Stimulated activated effector memory CD8-positive, alpha-beta T cell treated with anti-CD3 and anti-CD28 coated beads, Interleukin-12 subunit alpha, Interleukin-12 subunit beta, amount 100 ng/mL, for 72 hours (primary cell): ENCODE results near the gene HS6ST3.
A peak's percentile ranks its signal among the peaks of the same experiment; 100 is the strongest.

ENCODE experiments used
- ATAC-seq: fragments of 150-1000 bp; cut with Tn5 transposase; 2 replicates; pipeline ENCODE4 v1.10.0; 2021
- DNase-seq, 2 donors: peaks; one replicate each; pipeline ENCODE4 v3.0.0; 2021 to 2022; ENCODE audit warnings: low spot score in 2 of 2
- H3K27ac Mint-ChIP-seq: one replicate; pipeline ENCODE4 v1.8.0; 2022; ENCODE audit warnings: mild to moderate bottlenecking, mixed read lengths
- H3K36me3 Mint-ChIP-seq: one replicate; pipeline ENCODE4 v1.8.0; 2022; ENCODE audit warnings: mild to moderate bottlenecking, mixed read lengths
- H3K4me1 Mint-ChIP-seq: one replicate; pipeline ENCODE4 v1.8.0; 2022; ENCODE audit warnings: mixed read lengths
- H3K4me3 Mint-ChIP-seq: one replicate; pipeline ENCODE4 v1.8.0; 2022; ENCODE audit warnings: mild to moderate bottlenecking, mixed read lengths
- H3K9me3 Mint-ChIP-seq: one replicate; pipeline ENCODE4 v1.8.0; 2022; ENCODE audit warnings: mixed read lengths

HS6ST3 gene

GRCh38 chr13:96678801-96679200, 588.9 kb downstream of the HS6ST3 start:
- Mint-ChIP-seq H3K9me3 (peaks cover 9% of the 10 kb centered on the region), H3K27ac (no peak overlapping the region), H3K36me3 (no peaks in the 10 kb centered on the region), H3K4me3 (no peak overlapping the region), H3K4me1 (no peaks in the 10 kb centered on the region)
- ATAC-seq: no peak
- no peak for DNase-seq

DNA sequence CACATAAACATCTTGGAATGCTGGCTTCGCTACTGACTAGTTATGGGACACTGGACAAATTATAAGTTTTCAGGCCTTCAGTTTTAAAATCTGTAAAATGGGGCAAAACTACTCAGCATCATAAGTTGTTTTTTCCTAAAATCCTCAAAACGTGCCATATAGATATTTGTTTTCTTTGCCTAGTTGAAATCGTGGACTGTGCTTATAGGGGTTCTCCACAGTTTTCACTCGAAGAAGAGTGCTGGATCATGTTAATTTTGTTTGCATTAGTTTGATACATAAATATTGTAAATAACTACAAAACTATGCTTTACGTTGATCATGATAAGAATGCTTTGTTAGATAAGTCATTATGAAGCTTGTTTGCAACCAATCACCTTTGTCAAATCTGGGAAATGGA, 591.0 kb downstream of the HS6ST3 start:
- ATAC-seq: no peak
- Mint-ChIP-seq H3K36me3 (no peaks in the 10 kb centered on the region), H3K27ac (no peak overlapping the region), H3K4me1 (no peaks in the 10 kb centered on the region), H3K9me3 (peaks cover 9% of the 10 kb centered on the region), H3K4me3 (no peak overlapping the region)
- no peak for DNase-seq

DNA sequence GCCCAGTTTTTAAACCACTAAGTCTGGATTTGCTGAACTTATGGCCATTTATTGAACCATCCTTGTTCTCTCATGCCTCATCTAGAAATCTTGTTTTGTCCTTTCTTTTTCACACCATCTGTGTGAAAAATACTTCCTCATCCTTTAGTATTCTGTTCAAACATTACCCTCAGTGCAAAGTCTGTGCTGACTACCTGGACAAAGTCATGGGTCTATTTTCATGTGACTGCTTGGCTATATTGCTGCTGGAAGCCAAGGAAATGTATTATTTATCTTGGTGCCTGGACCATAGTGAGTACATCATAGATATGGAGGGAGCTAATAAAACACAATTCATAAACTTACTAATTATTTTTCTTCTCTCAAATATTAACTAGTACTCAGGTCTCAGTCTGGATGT, 591.9 kb downstream of the HS6ST3 start:
- ATAC-seq (no peak), DNase-seq (no peak)
- Mint-ChIP-seq H3K27ac (no peak overlapping the region), H3K36me3 (no peaks in the 10 kb centered on the region), H3K9me3 (peaks cover 9% of the 10 kb centered on the region), H3K4me1 (no peaks in the 10 kb centered on the region), H3K4me3 (no peak overlapping the region)

DNA sequence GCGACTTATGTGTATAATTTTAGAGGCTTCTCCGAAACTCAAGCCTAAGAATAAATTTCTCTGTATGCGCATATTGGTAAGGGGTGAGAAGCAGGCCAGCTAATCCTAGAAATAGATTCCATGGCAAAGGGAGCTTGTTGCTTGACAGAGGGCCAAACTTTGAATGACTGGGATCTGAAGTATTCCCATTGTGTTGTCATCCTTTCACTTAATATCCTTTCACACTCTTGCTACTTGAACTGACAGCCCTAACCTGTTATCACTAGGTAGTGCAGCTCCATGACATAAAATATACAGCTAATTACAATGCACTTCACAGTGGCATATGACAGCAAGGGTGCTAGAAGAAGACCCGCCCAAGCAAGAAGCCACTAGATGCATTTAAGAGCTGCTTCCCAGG, 594.6 kb downstream of the HS6ST3 start:
- ATAC-seq (no peak), DNase-seq (no peak)
- Mint-ChIP-seq H3K9me3 (peaks cover 5% of the 10 kb centered on the region), H3K36me3 (no peaks in the 10 kb centered on the region), H3K4me3 (no peak overlapping the region), H3K4me1 (no peaks in the 10 kb centered on the region), H3K27ac (no peak overlapping the region)

DNA sequence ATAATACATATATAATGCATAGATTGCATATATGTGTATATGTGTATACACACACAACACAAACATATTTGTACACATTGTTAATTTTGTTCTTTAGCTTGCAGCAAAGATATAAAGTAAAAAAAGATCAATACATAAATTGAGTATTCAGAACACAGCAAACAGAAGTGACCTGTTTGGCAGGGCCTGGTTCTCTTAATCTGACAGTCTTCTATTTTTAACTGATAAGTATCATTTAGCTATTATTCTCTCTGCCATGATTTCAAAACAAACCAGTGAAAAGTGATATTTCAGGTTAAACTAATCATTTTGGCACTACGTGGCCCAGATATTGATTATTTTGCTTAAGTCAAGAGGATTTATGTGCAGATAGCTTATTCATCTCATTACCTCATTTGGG, 595.0 kb downstream of the HS6ST3 start:
- DNase-seq (no peak), ATAC-seq (no peak)
- Mint-ChIP-seq H3K36me3 (no peaks in the 10 kb centered on the region), H3K4me3 (no peak overlapping the region), H3K27ac (no peak overlapping the region), H3K9me3 (peaks cover 2% of the 10 kb centered on the region), H3K4me1 (no peaks in the 10 kb centered on the region)

GRCh38 chr13:96686286-96686685, 596.4 kb downstream of the HS6ST3 start:
- no peak overlapping the region for H3K4me3 Mint-ChIP-seq
- no peaks in the 10 kb centered on the region for H3K36me3 Mint-ChIP-seq
- H3K27ac Mint-ChIP-seq: no peak overlapping the region
- no peaks in the 10 kb centered on the region for H3K4me1 Mint-ChIP-seq
- DNase-seq: no peak
- no peak for ATAC-seq
- peaks cover under 1% of the 10 kb centered on the region for H3K9me3 Mint-ChIP-seq

GRCh38 chr13:96687191-96687590, 597.3 kb downstream of the HS6ST3 start:
- ATAC-seq: no peak
- Mint-ChIP-seq H3K9me3 (peaks cover 2% of the 10 kb centered on the region), H3K4me1 (no peaks in the 10 kb centered on the region)

GRCh38 chr13:96690998-96691397, 601.1 kb downstream of the HS6ST3 start:
- peaks cover 2% of the 10 kb centered on the region for H3K9me3 Mint-ChIP-seq
- no peaks in the 10 kb centered on the region for H3K36me3 Mint-ChIP-seq
- H3K4me3 Mint-ChIP-seq: no peak overlapping the region
- H3K27ac Mint-ChIP-seq: no peak overlapping the region
- DNase-seq (no peak), ATAC-seq (no peak)
- no peaks in the 10 kb centered on the region for H3K4me1 Mint-ChIP-seq

More at GRCh38 chr13:96687191-96687590, 597.3 kb downstream of the HS6ST3 start:
- H3K27ac Mint-ChIP-seq: no peak overlapping the region
- H3K36me3 Mint-ChIP-seq: no peaks in the 10 kb centered on the region
- no peak overlapping the region for H3K4me3 Mint-ChIP-seq
- no peak for DNase-seq

- no peaks in the 10 kb centered on the region for H3K36me3 Mint-ChIP-seq
- ATAC-seq: no peak
- no peak for DNase-seq
- no peak overlapping the region for H3K27ac Mint-ChIP-seq
- H3K4me1 Mint-ChIP-seq: no peaks in the 10 kb centered on the region
- no peak overlapping the region for H3K4me3 Mint-ChIP-seq
- peaks cover 15% of the 10 kb centered on the region for H3K9me3 Mint-ChIP-seq
Measured at GRCh38 chr13:96696389-96696900, 606.5 kb downstream of the HS6ST3 start.

- Mint-ChIP-seq H3K4me1 (no peaks in the 10 kb centered on the region), H3K4me3 (no peak overlapping the region), H3K27ac (no peak overlapping the region), H3K9me3 (peaks cover 19% of the 10 kb centered on the region), H3K36me3 (no peaks in the 10 kb centered on the region)
- DNase-seq (no peak), ATAC-seq (no peak)
Measured at GRCh38 chr13:96700657-96701056, 610.8 kb downstream of the HS6ST3 start.

DNA sequence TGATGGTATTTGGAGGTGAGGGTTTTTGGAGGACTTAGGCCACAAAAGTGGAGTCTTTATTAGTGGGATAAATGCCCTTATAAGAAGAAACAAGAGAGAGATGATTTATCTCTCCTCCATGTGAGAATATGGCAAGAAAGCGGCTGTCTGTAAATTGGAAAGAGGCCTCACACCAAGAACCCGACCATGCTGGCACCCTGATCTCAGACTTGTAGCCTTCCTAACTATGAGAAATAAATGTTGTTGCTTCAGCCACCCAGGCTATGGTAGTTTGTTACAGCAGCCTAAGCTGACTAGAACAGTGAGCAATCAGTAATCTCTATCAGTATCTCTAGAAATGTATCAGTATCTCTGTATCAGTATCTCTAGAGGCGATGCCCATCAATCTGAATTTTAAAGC, 617.2 kb downstream of the HS6ST3 start:
- Mint-ChIP-seq H3K4me3 (no peak overlapping the region), H3K4me1 (no peaks in the 10 kb centered on the region), H3K9me3 (peaks cover 14% of the 10 kb centered on the region), H3K36me3 (no peaks in the 10 kb centered on the region), H3K27ac (no peak overlapping the region)
- ATAC-seq (no peak), DNase-seq (no peak)

- DNase-seq (no peak), ATAC-seq (peak; percentile 32)
- H3K4me1 Mint-ChIP-seq: no peaks in the 10 kb centered on the region
- peaks cover 7% of the 10 kb centered on the region for H3K9me3 Mint-ChIP-seq
- no peak overlapping the region for H3K4me3 Mint-ChIP-seq
- H3K27ac Mint-ChIP-seq: no peak overlapping the region
- H3K36me3 Mint-ChIP-seq: no peaks in the 10 kb centered on the region
Measured at GRCh38 chr13:96710166-96710862, 620.4 kb downstream of the HS6ST3 start.

GRCh38 chr13:96720446-96720845, 630.5 kb downstream of the HS6ST3 start:
- DNase-seq (no peak), ATAC-seq (no peak)
- H3K4me3 Mint-ChIP-seq: no peak overlapping the region
- H3K36me3 Mint-ChIP-seq: no peaks in the 10 kb centered on the region
- H3K9me3 Mint-ChIP-seq: peaks cover 16% of the 10 kb centered on the region
- no peak overlapping the region for H3K27ac Mint-ChIP-seq
- no peaks in the 10 kb centered on the region for H3K4me1 Mint-ChIP-seq

GRCh38 chr13:96726651-96727050, 636.7 kb downstream of the HS6ST3 start:
- DNase-seq (no peak), ATAC-seq (no peak)
- no peak overlapping the region for H3K27ac Mint-ChIP-seq
- peaks cover 19% of the 10 kb centered on the region for H3K9me3 Mint-ChIP-seq
- no peaks in the 10 kb centered on the region for H3K36me3 Mint-ChIP-seq
- H3K4me3 Mint-ChIP-seq: no peak overlapping the region
- H3K4me1 Mint-ChIP-seq: no peaks in the 10 kb centered on the region

DNA sequence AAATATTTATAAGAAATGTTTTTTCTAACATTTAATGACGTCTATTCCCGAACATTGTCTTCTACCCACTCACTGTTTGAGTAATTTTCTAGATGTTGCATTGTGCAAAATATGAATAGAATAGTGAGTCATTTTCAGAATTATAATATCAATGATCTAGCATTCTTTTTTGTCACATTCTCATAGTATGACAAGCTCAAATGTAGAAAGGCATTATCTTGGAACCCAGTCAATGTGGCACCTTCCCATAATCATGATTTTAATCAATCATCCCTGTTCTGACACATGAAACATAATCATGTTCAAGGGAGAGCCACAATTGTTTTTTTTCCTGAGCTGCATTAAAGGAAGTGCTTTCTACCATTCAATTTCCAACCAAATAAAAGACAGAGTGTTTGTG, 638.6 kb downstream of the HS6ST3 start:
- H3K36me3 Mint-ChIP-seq: no peaks in the 10 kb centered on the region
- no peaks in the 10 kb centered on the region for H3K4me1 Mint-ChIP-seq
- H3K4me3 Mint-ChIP-seq: no peak overlapping the region
- H3K27ac Mint-ChIP-seq: no peak overlapping the region
- no peak for ATAC-seq
- peaks cover 16% of the 10 kb centered on the region for H3K9me3 Mint-ChIP-seq
- DNase-seq: no peak

- Mint-ChIP-seq H3K9me3 (peaks cover 14% of the 10 kb centered on the region), H3K4me1 (no peaks in the 10 kb centered on the region), H3K27ac (no peak overlapping the region), H3K4me3 (no peak overlapping the region), H3K36me3 (no peaks in the 10 kb centered on the region)
- ATAC-seq (no peak), DNase-seq (no peak)
Measured at GRCh38 chr13:96730676-96731075, 640.8 kb downstream of the HS6ST3 start.
